GM12872 (cell line): ENCODE measurements around the gene KHNYN.

Experiments used
- CTCF ChIP-seq: IDR thresholded peaks from 3 replicates; pipeline ENCODE4 v1.5.1; 2011; ENCODE audit warnings: low read depth, mild to moderate bottlenecking, low read length, moderate library complexity; ENCODE audit not compliant: insufficient read depth

KHNYN gene

GRCh38 chr14:24389226-24389848 is 40.4 kb upstream of the KHNYN start:
- TF ChIP-seq CTCF, result no peak

GRCh38 chr14:24390701-24391468 is 38.9 kb upstream of the KHNYN start:
- no peak for TF ChIP-seq CTCF

GRCh38 chr14:24392325-24393091 is 37.2 kb upstream of the KHNYN start:
- TF ChIP-seq CTCF, result no peak

GRCh38 chr14:24394275-24394674 is 35.5 kb upstream of the KHNYN start:
- no peak for TF ChIP-seq CTCF

- TF ChIP-seq CTCF, result no peak
Observed at GRCh38 chr14:24395609-24396582, 33.9 kb upstream of the KHNYN start.

GRCh38 chr14:24397639-24398292 is 32.0 kb upstream of the KHNYN start:
- no peak for TF ChIP-seq CTCF
